ENCODE measurements around the gene HSPB7.

GRCh38 chr1:15994081-15994480 lies 23.8 kb downstream of the HSPB7 start:
- TF ChIP-seq CTCF (IDR thresholded peaks at IDR 0.05) = no peak
- TF ChIP-seq POLR2A (IDR thresholded peaks at IDR 0.05) = no peak
